HEK293 (cell line): Measurements from ENCODE around the gene GCLM.

Source experiments
- BCL11A ChIP-seq: fragments of 450-650 bp; formaldehyde crosslinking; IDR thresholded peaks from 2 replicates; pipeline ENCODE4 v1.5.1; 2016; ENCODE audit warnings: low read depth, missing biosample characterization, missing genetic modification characterization
- CTCF ChIP-seq: fragments of 450-650 bp; formaldehyde crosslinking; IDR thresholded peaks from 2 replicates; pipeline ENCODE4 v1.5.1; 2016; ENCODE audit warnings: missing biosample characterization, missing genetic modification characterization
- INSM2 ChIP-seq: fragments of 450-650 bp; formaldehyde crosslinking; IDR thresholded peaks from 2 replicates; pipeline ENCODE4 v1.5.1; 2016; ENCODE audit warnings: missing biosample characterization, missing genetic modification characterization
- KLF16 ChIP-seq: fragments of 450-650 bp; formaldehyde crosslinking; IDR thresholded peaks from 2 replicates; pipeline ENCODE4 v1.5.1; 2017; ENCODE audit warnings: missing biosample characterization, missing genetic modification characterization
- MEIS1 ChIP-seq: sonication (generic); formaldehyde crosslinking; IDR thresholded peaks from 2 replicates; pipeline ENCODE4 v1.8.1; 2022; ENCODE audit warnings: missing genetic modification reagents, mild to moderate bottlenecking, borderline replicate concordance
- RBAK ChIP-seq: fragments of 450-650 bp; formaldehyde crosslinking; IDR thresholded peaks from 2 replicates; pipeline ENCODE4 v1.5.1; 2016; ENCODE audit warnings: missing biosample characterization, missing genetic modification characterization
- YY2 ChIP-seq: fragments of 450-650 bp; formaldehyde crosslinking; IDR thresholded peaks from 2 replicates; pipeline ENCODE4 v1.5.1; 2016; ENCODE audit warnings: missing biosample characterization, missing genetic modification characterization
- ZIC2 ChIP-seq: fragments of 450-650 bp; formaldehyde crosslinking; IDR thresholded peaks from 2 replicates; pipeline ENCODE4 v1.5.1; 2016; ENCODE audit warnings: missing biosample characterization, missing genetic modification characterization
- ZNF10 ChIP-seq: fragments of 450-650 bp; formaldehyde crosslinking; IDR thresholded peaks from 2 replicates; pipeline ENCODE4 v1.5.1; 2017; ENCODE audit warnings: missing biosample characterization, missing genetic modification characterization
- ZNF138 ChIP-seq: fragments of 450-650 bp; formaldehyde crosslinking; IDR thresholded peaks from 2 replicates; pipeline ENCODE4 v1.5.1; 2016; ENCODE audit warnings: missing biosample characterization, missing genetic modification characterization, borderline replicate concordance
- ZNF18 ChIP-seq: fragments of 450-650 bp; formaldehyde crosslinking; IDR thresholded peaks from 2 replicates; pipeline ENCODE4 v1.5.1; 2016; ENCODE audit warnings: missing biosample characterization, missing genetic modification characterization
- ZNF280D ChIP-seq: fragments of 450-650 bp; formaldehyde crosslinking; IDR thresholded peaks from 2 replicates; pipeline ENCODE4 v1.5.1; 2016; ENCODE audit warnings: missing biosample characterization, missing genetic modification characterization
- ZNF350 ChIP-seq: fragments of 450-650 bp; formaldehyde crosslinking; IDR thresholded peaks from 2 replicates; pipeline ENCODE4 v1.5.0; 2017; ENCODE audit warnings: missing biosample characterization, mild to moderate bottlenecking, missing genetic modification characterization
- ZNF416 ChIP-seq: fragments of 450-650 bp; formaldehyde crosslinking; IDR thresholded peaks from 2 replicates; pipeline ENCODE4 v1.5.1; 2016; ENCODE audit warnings: missing biosample characterization, missing genetic modification characterization
- ZNF48 ChIP-seq: fragments of 450-650 bp; formaldehyde crosslinking; IDR thresholded peaks from 2 replicates; pipeline ENCODE4 v1.5.1; 2016; ENCODE audit warnings: missing biosample characterization, missing genetic modification characterization
- ZNF514 ChIP-seq: fragments of 450-650 bp; formaldehyde crosslinking; IDR thresholded peaks from 2 replicates; pipeline ENCODE4 v1.5.1; 2016; ENCODE audit warnings: missing biosample characterization, missing genetic modification characterization
- ZNF529 ChIP-seq: fragments of 450-650 bp; formaldehyde crosslinking; IDR thresholded peaks from 2 replicates; pipeline ENCODE4 v1.5.1; 2017; ENCODE audit warnings: missing genetic modification characterization, missing biosample characterization; ENCODE audit not compliant: insufficient replicate concordance
- ZNF560 ChIP-seq: fragments of 450-650 bp; formaldehyde crosslinking; IDR thresholded peaks from 2 replicates; pipeline ENCODE4 v1.5.1; 2017; ENCODE audit warnings: missing biosample characterization, missing genetic modification characterization, borderline replicate concordance
- ZNF600 ChIP-seq: fragments of 450-650 bp; formaldehyde crosslinking; IDR thresholded peaks from 2 replicates; pipeline ENCODE4 v1.5.1; 2016; ENCODE audit warnings: missing biosample characterization, missing genetic modification characterization
- ZNF624 ChIP-seq: fragments of 450-650 bp; formaldehyde crosslinking; IDR thresholded peaks from 2 replicates; pipeline ENCODE4 v1.5.1; 2017; ENCODE audit warnings: missing biosample characterization, missing genetic modification characterization
- ZNF645 ChIP-seq: fragments of 450-650 bp; formaldehyde crosslinking; IDR thresholded peaks from 2 replicates; pipeline ENCODE4; 2016; ENCODE audit warnings: missing biosample characterization, missing genetic modification characterization
- ZNF654 ChIP-seq: fragments of 450-650 bp; formaldehyde crosslinking; IDR thresholded peaks from 2 replicates; pipeline ENCODE4 v1.5.1; 2016; ENCODE audit warnings: low read depth, missing biosample characterization, missing genetic modification characterization
- ZNF670 ChIP-seq: fragments of 450-650 bp; formaldehyde crosslinking; IDR thresholded peaks from 2 replicates; pipeline ENCODE4 v1.5.1; 2016; ENCODE audit warnings: missing biosample characterization, missing genetic modification characterization, low read depth
- ZNF677 ChIP-seq: fragments of 450-650 bp; IDR thresholded peaks from 2 replicates; pipeline ENCODE4 v1.5.0; 2018; ENCODE audit warnings: missing biosample characterization, mild to moderate bottlenecking, missing genetic modification characterization, moderate library complexity
- ZNF701 ChIP-seq: fragments of 450-650 bp; formaldehyde crosslinking; IDR thresholded peaks from 2 replicates; pipeline ENCODE4 v1.5.1; 2016; ENCODE audit warnings: missing biosample characterization, missing genetic modification characterization
- ZNF747 ChIP-seq: fragments of 450-650 bp; formaldehyde crosslinking; IDR thresholded peaks from 2 replicates; pipeline ENCODE4 v1.5.1; 2016; ENCODE audit warnings: missing biosample characterization, missing genetic modification characterization
- ZNF768 ChIP-seq: fragments of 450-650 bp; formaldehyde crosslinking; IDR thresholded peaks from 2 replicates; pipeline ENCODE4 v1.5.1; 2018; ENCODE audit warnings: missing biosample characterization, mild to moderate bottlenecking, missing genetic modification characterization
- ZNF792 ChIP-seq: fragments of 450-650 bp; formaldehyde crosslinking; IDR thresholded peaks from 2 replicates; pipeline ENCODE4 v1.5.1; 2016; ENCODE audit warnings: missing biosample characterization, missing genetic modification characterization
- ZNF830 ChIP-seq: fragments of 450-650 bp; IDR thresholded peaks from 2 replicates; pipeline ENCODE4 v1.5.0; 2018; ENCODE audit warnings: missing biosample characterization, missing genetic modification characterization, low read depth, mild to moderate bottlenecking, moderate library complexity
- ZSCAN4 ChIP-seq: fragments of 450-650 bp; formaldehyde crosslinking; IDR thresholded peaks from 2 replicates; pipeline ENCODE4 v1.5.1; 2017; ENCODE audit warnings: missing biosample characterization, missing genetic modification characterization

GCLM gene

GRCh38 chr1:93846206-93846991 is 62.8 kb downstream of the GCLM start (continued):
- TF ChIP-seq ZNF645 (tag by site-specific recombination) (no peak), ZNF677 (tag by site-specific recombination) (no peak), MEIS1 (CRISPR knock-in tag) (no peak), ZNF138 (tag by site-specific recombination) (no peak), ZNF560 (no peak), KLF16 (tag by site-specific recombination) (no peak; the same call in 1 of the 2 replicates), INSM2 (tag by site-specific recombination) (no peak), ZIC2 (tag by site-specific recombination) (peak; percentile 44), ZNF350 (tag by site-specific recombination) (no peak), ZNF670 (tag by site-specific recombination) (no peak), ZSCAN4 (tag by site-specific recombination) (no peak), ZNF768 (0 out of 2 replicates have a peak, but pooled peaks have one; percentile 4), ZNF18 (tag by site-specific recombination) (no peak), ZNF529 (tag by site-specific recombination) (no peak), ZNF654 (tag by site-specific recombination) (no peak), ZNF600 (tag by site-specific recombination) (peak; percentile 2; the same call in 1 of the 2 replicates), ZNF792 (tag by site-specific recombination) (no peak), RBAK (no peak), CTCF (tag by site-specific recombination) (peak; percentile 67), YY2 (no peak), ZNF48 (tag by site-specific recombination) (no peak), ZNF830 (no peak), ZNF280D (tag by site-specific recombination) (no peak), ZNF624 (tag by site-specific recombination) (no peak), ZNF701 (tag by site-specific recombination) (no peak), ZNF10 (tag by site-specific recombination) (peak; percentile 94), ZNF747 (tag by site-specific recombination) (no peak), ZNF514 (no peak), ZNF416 (no peak), BCL11A (tag by site-specific recombination) (no peak)
